Activated T-cell treated with anti-CD3 and anti-CD28 coated beads for 24 hours (primary cell): ENCODE results near the gene PRKCH.

Experiments
- DNase-seq: peaks from one replicate; pipeline ENCODE4 v3.0.0-alpha.2; 2020; ENCODE audit warnings: low read depth

PRKCH gene

GRCh38 chr14:61430066-61430757 is 108.8 kb downstream of the PRKCH start:
- DNase-seq: no peak

GRCh38 chr14:61433169-61433568 is 111.8 kb downstream of the PRKCH start:
- no peak for DNase-seq

GRCh38 chr14:61433828-61434227 is 112.4 kb downstream of the PRKCH start:
- DNase-seq: no peak

- DNase-seq: no peak
These were observed 112.9 kb downstream of the PRKCH start for GRCh38 chr14:61434311-61434710.

- no peak for DNase-seq
These were observed 114.4 kb downstream of the PRKCH start for GRCh38 chr14:61435563-61436337.

- no peak for DNase-seq
These were observed 116.0 kb downstream of the PRKCH start for GRCh38 chr14:61437381-61437780.

- no peak for DNase-seq
These were observed 116.7 kb downstream of the PRKCH start for GRCh38 chr14:61438036-61438435.

GRCh38 chr14:61438497-61438859 is 117.1 kb downstream of the PRKCH start:
- no peak for DNase-seq

- no peak for DNase-seq
These were observed 117.7 kb downstream of the PRKCH start for GRCh38 chr14:61438860-61439765.

- DNase-seq: no peak
These were observed 118.5 kb downstream of the PRKCH start for GRCh38 chr14:61439779-61440418.

- no peak for DNase-seq
These were observed 122.1 kb downstream of the PRKCH start for GRCh38 chr14:61443481-61443880.

GRCh38 chr14:61444215-61444768 is 122.9 kb downstream of the PRKCH start:
- peak; percentile 48 for DNase-seq

GRCh38 chr14:61451491-61451890 is 130.1 kb downstream of the PRKCH start:
- no peak for DNase-seq

GRCh38 chr14:61451891-61452400 is 130.6 kb downstream of the PRKCH start:
- DNase-seq: no peak

GRCh38 chr14:61452452-61452851 is 131.1 kb downstream of the PRKCH start:
- DNase-seq: peak; percentile 39

GRCh38 chr14:61453103-61453767 is 131.9 kb downstream of the PRKCH start:
- no peak for DNase-seq

GRCh38 chr14:61454545-61454944 is 133.2 kb downstream of the PRKCH start:
- DNase-seq: no peak

- DNase-seq: no peak
These were observed 134.0 kb downstream of the PRKCH start for GRCh38 chr14:61455351-61455750.

- DNase-seq: peak; percentile 78
These were observed 135.3 kb downstream of the PRKCH start for GRCh38 chr14:61456720-61457119.

- DNase-seq: no peak
These were observed 137.4 kb downstream of the PRKCH start for GRCh38 chr14:61458766-61459165.

- no peak for DNase-seq
These were observed 137.8 kb downstream of the PRKCH start for GRCh38 chr14:61459229-61459628.
